SK-N-SH (cell line): ENCODE data around the gene SIK2. TPM values are rescaled to one million over a fixed set of nuclear protein-coding genes. Genes with fewer than 3 reads are reported as not detected.

Source experiments
- CTCF ChIA-PET: fragments of 300-600, 350-600 bp; formaldehyde crosslinking; extraction: SDS; loops from one replicate; lab custom pipeline; 2021; lab: Yijun Ruan, JAX
- POLR2A ChIA-PET: fragments of 350-600 bp; sonication (Branson Sonifier 250); formaldehyde crosslinking; extraction: SDS; loops from one replicate; lab custom pipeline; 2020; ENCODE audit warnings: antibody characterized with exemption, inconsistent platforms; lab: Yijun Ruan, JAX
- DNase-seq: peaks from one replicate; pipeline ENCODE4 v3.0.0; 2012
- H2AFZ ChIP-seq: fragments of 200-600 bp; sonication (generic); 2 replicates; pipeline ENCODE4 v1.8.1; 2016; ENCODE audit warnings: antibody characterized with exemption, mild to moderate bottlenecking, low read depth
- H3F3A ChIP-seq: fragments of 200-600 bp; sonication (generic); replicated peaks from 2 replicates; pipeline ENCODE3; 2016; ENCODE audit warnings: antibody characterized with exemption, mild to moderate bottlenecking; ENCODE audit not compliant: insufficient read depth
- H3K27ac ChIP-seq, 2 experiments: fragments of 200-500 bp in 1 of 2; fragments of 200-600 bp in 1 of 2; sonication (Bioruptor generic) in 1 of 2; sonication (generic), shearing (Covaris generic) in 1 of 2; 2 replicates each; pipeline versions ENCODE4 v1.5.1 to v1.6.1; 2014 to 2016; ENCODE audit warnings: low read depth in 2 of 2, inconsistent platforms in 1 of 2, low read length in 1 of 2, mild to moderate bottlenecking in 1 of 2, mixed read lengths in 1 of 2
- H3K27me3 ChIP-seq: fragments of 200-600 bp; sonication (generic), shearing (Covaris generic); 2 replicates; pipeline ENCODE4 v1.6.1; 2016; ENCODE audit warnings: mixed run types; ENCODE audit not compliant: insufficient read depth
- H3K36me3 ChIP-seq, 2 experiments: fragments of 200-500 bp in 1 of 2; fragments of 200-600 bp in 1 of 2; sonication (Bioruptor generic) in 1 of 2; sonication (generic) in 1 of 2; replicated peaks in 1 of 2; 2 replicates each; pipeline versions ENCODE3 to v1.5.1; 2014 to 2016; ENCODE audit warnings: low read length in 1 of 2, mild to moderate bottlenecking in 1 of 2; ENCODE audit not compliant: insufficient read depth in 2 of 2, control insufficient read depth in 1 of 2
- H3K4me1 ChIP-seq, 2 experiments: fragments of 200-500 bp in 1 of 2; fragments of 200-600 bp in 1 of 2; sonication (Bioruptor generic) in 1 of 2; sonication (generic), shearing (Covaris generic) in 1 of 2; 2 replicates each; pipeline versions ENCODE4 v1.5.1 to v1.6.1; 2014 to 2016; ENCODE audit warnings: low read depth in 1 of 2, low read length in 1 of 2, mixed run types in 1 of 2; ENCODE audit not compliant: insufficient read depth in 2 of 2, control insufficient read depth in 1 of 2
- H3K4me2 ChIP-seq: fragments of 200-600 bp; sonication (generic), shearing (Covaris generic); 2 replicates; pipeline ENCODE4 v1.6.1; 2017; ENCODE audit warnings: mixed run types
- H3K4me3 ChIP-seq, 2 experiments: fragments of 200-500 bp in 1 of 2; fragments of 200-600 bp in 1 of 2; sonication (Bioruptor generic) in 1 of 2; sonication (generic), shearing (Covaris generic) in 1 of 2; 2 replicates each; pipeline versions ENCODE4 v1.5.1 to v1.8.1; 2014 to 2016; ENCODE audit warnings: low read depth in 2 of 2, inconsistent platforms in 1 of 2, low read length in 1 of 2, mild to moderate bottlenecking in 1 of 2, mixed read lengths in 1 of 2, moderate library complexity in 1 of 2
- H3K79me2 ChIP-seq: fragments of 200-600 bp; sonication (generic); 2 replicates; pipeline ENCODE4 v1.8.1; 2017; ENCODE audit warnings: mild to moderate bottlenecking; ENCODE audit not compliant: insufficient read depth
- H3K9ac ChIP-seq: fragments of 200-600 bp; sonication (generic); 2 replicates; pipeline ENCODE4 v1.6.1; 2017; ENCODE audit warnings: mixed run types
- H3K9me2 ChIP-seq: fragments of 200-600 bp; sonication (generic); 2 replicates; pipeline ENCODE4 v1.6.1; 2017; ENCODE audit warnings: mixed run types
- H3K9me3 ChIP-seq: fragments of 200-600 bp; sonication (generic); 2 replicates; pipeline ENCODE4 v1.6.1; 2017; ENCODE audit warnings: mixed run types, mild to moderate bottlenecking, moderate library complexity
- H4K20me1 ChIP-seq: fragments of 200-600 bp; sonication (generic); 2 replicates; pipeline ENCODE4 v1.6.1; 2017; ENCODE audit warnings: mild to moderate bottlenecking, mixed run types; ENCODE audit not compliant: insufficient read depth
- CHD2 ChIP-seq: fragments of 150-350 bp; IDR thresholded peaks from 2 replicates; pipeline ENCODE4 v1.6.1; 2018; ENCODE audit warnings: low read length; ENCODE audit not compliant: partially characterized antibody
- EP300 ChIP-seq, 2 experiments: IDR thresholded peaks; 2 replicates each; pipeline versions ENCODE4 v1.4.0 to v1.6.1; 2012; ENCODE audit warnings: borderline replicate concordance in 1 of 2, low read depth in 1 of 2, low read length in 1 of 2
- EZH2phosphoT487 ChIP-seq: fragments of 200-600 bp; sonication (generic); IDR thresholded peaks from 2 replicates; pipeline ENCODE4 v1.6.1; 2017; ENCODE audit warnings: low read depth, mixed run types, mild to moderate bottlenecking, antibody characterized with exemption, moderate library complexity, borderline replicate concordance
- FOXJ3 ChIP-seq: sonication (generic); formaldehyde crosslinking; IDR thresholded peaks from 2 replicates; pipeline ENCODE4 v1.5.1; 2020; ENCODE audit warnings: mild to moderate bottlenecking, missing genetic modification reagents
- FOXM1 ChIP-seq: IDR thresholded peaks from 2 replicates; pipeline ENCODE4 v1.4.0; 2012; ENCODE audit warnings: low read depth, mild to moderate bottlenecking
- GABPA ChIP-seq: IDR thresholded peaks from 2 replicates; pipeline ENCODE4 v1.4.0; 2012; ENCODE audit warnings: low read depth, mild to moderate bottlenecking
- MAX ChIP-seq: IDR thresholded peaks from 2 replicates; pipeline ENCODE4 v1.4.0; 2012; ENCODE audit warnings: low read depth
- SMC3 ChIP-seq: IDR thresholded peaks from 2 replicates; pipeline ENCODE4 v1.6.1; 2012; ENCODE audit warnings: low read depth, low read length, improper control_type of control experiment
- TCF12 ChIP-seq: IDR thresholded peaks from 2 replicates; pipeline ENCODE4 v1.4.0; 2012
- WGBS: methylation state at CpG from one replicate; pipeline ENCODE4 v1.1.6; 2017; ENCODE audit warnings: low lambda C conversion rate; 5-methylcytosine and 5-hydroxymethylcytosine counted together
- polyA plus RNA-seq, 3 experiments: library from polyadenylated mRNA; depleted of rRNA; stranded (reverse); fragments of >200 nt; gene quantifications; 2 replicates each; pipeline ENCODE4 v1.2.3, GENCODE V29; 2012

The SIK2 gene
- polyA plus RNA-seq, 1 of the 3 experiments (the other 2 are of a cell fraction), result 8.9 TPM

- Histone ChIP-seq H3K36me3 (peaks cover 0 to 9% of the 10 kb centered on the region in 2 experiments), H3K9ac (no peak overlapping the region), H3K27ac (no peak overlapping the region), H3K9me3 (peaks cover 5% of the 10 kb centered on the region; the same call in 1 of the 2 replicates), H3K4me3 (no peak overlapping the region), H3K79me2 (peaks cover 10% of the 10 kb centered on the region), H2AFZ (peak overlapping the region; percentile 79; the same call in 1 of the 2 replicates), H4K20me1 (peaks cover 5% of the 10 kb centered on the region; the same call in 1 of the 2 replicates), H3K9me2 (no peaks in the 10 kb centered on the region), H3F3A (peaks cover 12% of the 10 kb centered on the region), H3K4me1 (peaks cover 6 to 10% of the 10 kb centered on the region in 2 experiments; a peak in 3 of 4 replicates), H3K4me2 (no peak overlapping the region), H3K27me3 (no peaks in the 10 kb centered on the region)
- POLR2A ChIA-PET, result no interaction called here
- 73% methylated on average over 2 of the region's 2 CpGs for WGBS
- CTCF ChIA-PET, result interaction anchor here (0.5 to 7.0 kb wide), 6 partner anchors 12 to 243 kb away, joined by 3 to 39 read pairs (median 8); no protein-coding TSS in a partner anchor
- TF ChIP-seq SMC3 (no peak), TCF12 (no peak), MAX (no peak)
- TF ChIP-seq, all 33 proteins: peak for 0
- no peak for DNase-seq
Observed at GRCh38 chr11:111598559-111598958, 3.7 kb upstream of the SIK2 start.

- Histone ChIP-seq H3K79me2 (peaks cover 40% of the 10 kb centered on the region), H3K4me2 (peak overlapping the region; percentile 82), H3K9ac (peak overlapping the region; percentile 63; the same call in 1 of the 2 replicates), H3K4me3 (peak overlapping the region; percentile 40 to 62), H3F3A (peaks cover 12% of the 10 kb centered on the region), H3K4me1 (peaks cover 6 to 13% of the 10 kb centered on the region in 2 experiments; a peak in 3 of 4 replicates), H3K9me3 (no peaks in the 10 kb centered on the region), H4K20me1 (peaks cover 24% of the 10 kb centered on the region; the same call in 1 of the 2 replicates)
- CTCF ChIA-PET, result interaction anchor here (0.7 to 4.7 kb wide), 12 partner anchors 9 to 245 kb away, joined by 3 to 184 read pairs (median 5); partner anchors contain the start of gene PPP2R1B
- POLR2A ChIA-PET, result interaction anchor here (0.5 kb wide), 1 partner anchor 295 kb away, joined by 3 read pairs; no protein-coding TSS in a partner anchor
- TF ChIP-seq FOXM1, result no peak
- TF ChIP-seq, all 33 proteins: peak for 0
- 38% methylated on average over 9 of the region's 9 CpGs for WGBS
- H3K9me2 ChIP-seq, result no peaks in the 10 kb centered on the region
- no peaks in the 10 kb centered on the region for H3K36me3 ChIP-seq
- H2AFZ ChIP-seq, result peak overlapping the region; percentile 98
- DNase-seq, result no peak
- no peaks in the 10 kb centered on the region for H3K27me3 ChIP-seq
- H3K27ac ChIP-seq, result peak overlapping the region; percentile 22 to 56; a peak in 3 of 4 replicates
Observed at GRCh38 chr11:111601636-111601978, 642 bp upstream of the SIK2 start.

- Histone ChIP-seq H2AFZ (peak overlapping the region; percentile 87; the same call in 1 of the 2 replicates), H3F3A (peaks cover 7% of the 10 kb centered on the region), H3K9me2 (no peaks in the 10 kb centered on the region), H3K4me3 (peak overlapping the region; percentile 82 to 95), H3K4me1 (peaks cover 13 to 19% of the 10 kb centered on the region in 2 experiments; a peak in 3 of 4 replicates), H3K9me3 (no peaks in the 10 kb centered on the region), H3K4me2 (peak overlapping the region; percentile 78), H3K27me3 (no peaks in the 10 kb centered on the region), H3K27ac (peak overlapping the region; percentile 74 to 90), H4K20me1 (peaks cover 31% of the 10 kb centered on the region; the same call in 1 of the 2 replicates), H3K79me2 (peaks cover 54% of the 10 kb centered on the region), H3K36me3 (no peaks in the 10 kb centered on the region), H3K9ac (peak overlapping the region; percentile 95)
- POLR2A ChIA-PET, result no interaction called here
- CTCF ChIA-PET, result interaction anchor here (0.6 to 4.7 kb wide), 20 partner anchors 10 to 268 kb away, joined by 3 to 184 read pairs (median 4); partner anchors contain the start of genes ALG9 and PPP2R1B
- DNase-seq, result peak; percentile 74
- TF ChIP-seq FOXJ3 (CRISPR knock-in tag) (0 out of 2 replicates have a peak, but pooled peaks have one; percentile 11), EZH2phosphoT487 (no peak), EP300 (IDR thresholded peaks at IDR 0.05; ENCODE audit: borderline replicate concordance in 1 of 2, low read depth in 1 of 2, low read length in 1 of 2) (no peak), GABPA (no peak), CHD2 (no peak)
- WGBS, result 4% methylated on average over 17 of the region's 44 CpGs
Observed at GRCh38 chr11:111602865-111603610, 789 bp downstream of the SIK2 start.
